H9 (cell line): ENCODE results near the gene S100A16. TPM values are rescaled to one million over a fixed set of nuclear protein-coding genes. Genes with fewer than 3 reads are reported as not detected.

Experiments used
- DNase-seq: peaks from one replicate; pipeline ENCODE4 v3.0.0-alpha.2; 2017
- H2AFZ ChIP-seq: one replicate; pipeline ENCODE4 v1.6.1; 2013; ENCODE audit warnings: mild to moderate bottlenecking, low read length, control low read depth, moderate library complexity
- H2AK5ac ChIP-seq: 2 replicates; pipeline ENCODE4 v1.6.1; 2013; ENCODE audit warnings: low read length, control low read depth, mixed read lengths; ENCODE audit not compliant: insufficient read length
- H2BK120ac ChIP-seq: one replicate; pipeline ENCODE4 v1.6.1; 2013; ENCODE audit warnings: low read depth, mild to moderate bottlenecking, low read length, control low read depth, inconsistent platforms; ENCODE audit not compliant: poor library complexity, severe bottlenecking
- H2BK12ac ChIP-seq: 2 replicates; pipeline ENCODE4 v1.6.1; 2013; ENCODE audit warnings: low read length, control low read depth, mixed read lengths, low read depth; ENCODE audit not compliant: insufficient read length
- H2BK15ac ChIP-seq: 2 replicates; pipeline ENCODE4 v1.6.1; 2013; ENCODE audit warnings: low read depth, low read length, control low read depth
- H2BK20ac ChIP-seq: one replicate; pipeline ENCODE4 v1.6.1; 2013; ENCODE audit warnings: low read depth, mild to moderate bottlenecking, low read length, control low read depth, inconsistent platforms; ENCODE audit not compliant: poor library complexity, severe bottlenecking
- H2BK5ac ChIP-seq: 2 replicates; pipeline ENCODE4 v1.6.1; 2013; ENCODE audit warnings: low read length, control low read depth, mixed read lengths; ENCODE audit not compliant: insufficient read length
- H3K14ac ChIP-seq: 2 replicates; pipeline ENCODE4 v1.6.1; 2013; ENCODE audit warnings: low read length, control low read depth; ENCODE audit not compliant: insufficient read depth
- H3K18ac ChIP-seq: 2 replicates; pipeline ENCODE4 v1.6.1; 2013; ENCODE audit warnings: low read depth, mild to moderate bottlenecking, mixed read lengths, low read length, control low read depth; ENCODE audit not compliant: insufficient read length
- H3K23ac ChIP-seq: 2 replicates; pipeline ENCODE4 v1.6.1; 2013; ENCODE audit warnings: low read length, control low read depth, mixed read lengths, low read depth; ENCODE audit not compliant: insufficient read length
- H3K23me2 ChIP-seq: 2 replicates; pipeline ENCODE4 v1.6.1; 2013; ENCODE audit warnings: low read depth, mild to moderate bottlenecking, mixed read lengths, low read length, control low read depth; ENCODE audit not compliant: insufficient read length, poor library complexity, severe bottlenecking
- H3K27ac ChIP-seq: 2 replicates; pipeline ENCODE4 v1.5.1; 2013; ENCODE audit warnings: low read length, control low read depth, mixed read lengths, low read depth; ENCODE audit not compliant: insufficient read length
- H3K27me3 ChIP-seq: 2 replicates; pipeline ENCODE4 v1.6.1; 2013; ENCODE audit warnings: low read length, control low read depth, inconsistent platforms; ENCODE audit not compliant: insufficient read depth
- H3K4ac ChIP-seq: 2 replicates; pipeline ENCODE4 v1.6.1; 2013; ENCODE audit warnings: low read depth, mild to moderate bottlenecking, control low read depth, inconsistent platforms, low read length, moderate library complexity
- H3K4me1 ChIP-seq: 2 replicates; pipeline ENCODE4 v1.6.1; 2013; ENCODE audit warnings: low read length, control low read depth, inconsistent platforms; ENCODE audit not compliant: insufficient read depth
- H3K4me2 ChIP-seq: 2 replicates; pipeline ENCODE4 v1.6.1; 2013; ENCODE audit warnings: low read length, control low read depth, mixed read lengths; ENCODE audit not compliant: insufficient read length, insufficient read depth
- H3K56ac ChIP-seq: 2 replicates; pipeline ENCODE4 v1.6.1; 2013; ENCODE audit warnings: low read depth, mild to moderate bottlenecking, mixed read lengths, low read length, control low read depth; ENCODE audit not compliant: insufficient read length
- H3K79me1 ChIP-seq: 2 replicates; pipeline ENCODE4 v1.6.1; 2013; ENCODE audit warnings: low read depth, mild to moderate bottlenecking, moderate library complexity, low read length, control low read depth, inconsistent platforms; ENCODE audit not compliant: insufficient read depth, poor library complexity, severe bottlenecking
- H3K79me2 ChIP-seq: 2 replicates; pipeline ENCODE4 v1.6.1; 2013; ENCODE audit warnings: low read length, control low read depth, inconsistent platforms; ENCODE audit not compliant: insufficient read depth
- H3K9ac ChIP-seq: 2 replicates; pipeline ENCODE4 v1.6.1; 2013; ENCODE audit warnings: low read length, control low read depth, mixed read lengths; ENCODE audit not compliant: insufficient read length; ENCODE audit errors: extremely low read depth
- H3K9me3 ChIP-seq: one replicate; pipeline ENCODE4 v1.6.1; 2013; ENCODE audit warnings: low read depth, low read length, inconsistent platforms; ENCODE audit not compliant: control insufficient read depth
- H3T11ph ChIP-seq: one replicate; pipeline ENCODE4 v1.6.1; 2013; ENCODE audit warnings: mild to moderate bottlenecking, low read length, control low read depth, inconsistent platforms
- H4K20me1 ChIP-seq: one replicate; pipeline ENCODE4 v1.6.1; 2013; ENCODE audit not compliant: control insufficient read depth, insufficient read length, insufficient read depth
- H4K5ac ChIP-seq: 2 replicates; pipeline ENCODE4 v1.6.1; 2013; ENCODE audit warnings: low read depth, mild to moderate bottlenecking, mixed read lengths, low read length, control low read depth; ENCODE audit not compliant: insufficient read length
- H4K8ac ChIP-seq: replicated peaks from 2 replicates; pipeline ENCODE4 v1.6.1; 2013; ENCODE audit warnings: low read length, control low read depth, mixed read lengths, low read depth; ENCODE audit not compliant: insufficient read length
- H4K91ac ChIP-seq: 2 replicates; pipeline ENCODE4 v1.6.1; 2013; ENCODE audit warnings: low read depth, mild to moderate bottlenecking, moderate library complexity, mixed read lengths, low read length, control low read depth; ENCODE audit not compliant: insufficient read length
- H3K27ac Mint-ChIP-seq, 3 experiments: 2 replicates in 2 of 3; 3 replicates in 1 of 3; pipeline ENCODE4 v1.8.0; 2020 to 2021; ENCODE audit warnings: mixed read lengths in 3 of 3, mild to moderate bottlenecking in 1 of 3, moderate library complexity in 1 of 3
- H3K27me3 Mint-ChIP-seq: 2 replicates; pipeline ENCODE4 v1.8.0; 2021; ENCODE audit warnings: low read depth, mild to moderate bottlenecking, moderate library complexity, mixed read lengths
- H3K36me3 Mint-ChIP-seq, 3 experiments: 2 replicates in 2 of 3; 3 replicates in 1 of 3; pipeline ENCODE4 v1.8.0; 2020 to 2021; ENCODE audit warnings: low read depth in 3 of 3, mixed read lengths in 3 of 3; ENCODE audit not compliant: insufficient read depth in 1 of 3
- H3K4me1 Mint-ChIP-seq, 2 experiments: 2 replicates each; pipeline ENCODE4 v1.8.0; 2020; ENCODE audit warnings: mixed read lengths in 2 of 2
- H3K4me3 Mint-ChIP-seq, 2 experiments: 2 replicates in 1 of 2; 3 replicates in 1 of 2; pipeline ENCODE4 v1.8.0; 2020 to 2021; ENCODE audit warnings: mild to moderate bottlenecking in 2 of 2, mixed read lengths in 2 of 2, moderate library complexity in 1 of 2
- H3K9me3 Mint-ChIP-seq, 2 experiments: 2 replicates in 1 of 2; 3 replicates in 1 of 2; pipeline ENCODE4 v1.8.0; 2020; ENCODE audit warnings: mild to moderate bottlenecking in 2 of 2, mixed read lengths in 2 of 2, moderate library complexity in 1 of 2
- WGBS: extraction: QIAGEN DNeasy Blood & Tissue Kit; methylation state at CpG from one replicate; pipeline ENCODE4 v1.1.7; 2013; ENCODE audit warnings: missing lambda C conversion rate, low lambda C conversion rate, mixed read lengths; ENCODE audit not compliant: insufficient read length; ENCODE audit errors: extremely low coverage; 5-methylcytosine and 5-hydroxymethylcytosine counted together
- total RNA-seq: library from RNA; stranded (reverse); gene quantifications from 2 replicates; pipeline ENCODE4 v1.2.1, GENCODE V29; 2021
- TF ChIP-seq, protein P1 (sequence below): fragments of 200-600 bp; sonication (generic); conservative IDR thresholded peaks from 3 replicates; pipeline ENCODE4 v1.8.0; 2021; ENCODE audit warnings: antibody characterized with exemption, mild to moderate bottlenecking

The S100A16 gene
- total RNA-seq, 1 experiment from 2014 or later: 8.0 TPM

- no peak overlapping the region for H3K27ac ChIP-seq
- no peaks in the 10 kb centered on the region for H3K27me3 ChIP-seq
- Mint-ChIP-seq H3K27me3 (peaks cover 13% of the 10 kb centered on the region), H3K27ac (peak overlapping the region in 1 of 3 experiments; percentile 55; a peak in 1 of 7 replicates), H3K4me3 (no peak overlapping the region), H3K9me3 (peaks cover 12 to 15% of the 10 kb centered on the region in 2 experiments; a peak in 4 of 5 replicates), H3K36me3 (peaks cover 0 to 6% (median 0%) of the 10 kb centered on the region in 3 experiments; a peak in 2 of 7 replicates), H3K4me1 (peaks cover 18% of the 10 kb centered on the region in 2 experiments)
- no peak overlapping the region for H3K23ac ChIP-seq
- no peak overlapping the region for H2BK12ac ChIP-seq
- no peak overlapping the region for H3K14ac ChIP-seq
- H3K9me3 ChIP-seq: no peaks in the 10 kb centered on the region
- H2AFZ ChIP-seq: no peak overlapping the region
- no peaks in the 10 kb centered on the region for H3K23me2 ChIP-seq
- no peak overlapping the region for H2AK5ac ChIP-seq
- TF ChIP-seq, protein P1, sequence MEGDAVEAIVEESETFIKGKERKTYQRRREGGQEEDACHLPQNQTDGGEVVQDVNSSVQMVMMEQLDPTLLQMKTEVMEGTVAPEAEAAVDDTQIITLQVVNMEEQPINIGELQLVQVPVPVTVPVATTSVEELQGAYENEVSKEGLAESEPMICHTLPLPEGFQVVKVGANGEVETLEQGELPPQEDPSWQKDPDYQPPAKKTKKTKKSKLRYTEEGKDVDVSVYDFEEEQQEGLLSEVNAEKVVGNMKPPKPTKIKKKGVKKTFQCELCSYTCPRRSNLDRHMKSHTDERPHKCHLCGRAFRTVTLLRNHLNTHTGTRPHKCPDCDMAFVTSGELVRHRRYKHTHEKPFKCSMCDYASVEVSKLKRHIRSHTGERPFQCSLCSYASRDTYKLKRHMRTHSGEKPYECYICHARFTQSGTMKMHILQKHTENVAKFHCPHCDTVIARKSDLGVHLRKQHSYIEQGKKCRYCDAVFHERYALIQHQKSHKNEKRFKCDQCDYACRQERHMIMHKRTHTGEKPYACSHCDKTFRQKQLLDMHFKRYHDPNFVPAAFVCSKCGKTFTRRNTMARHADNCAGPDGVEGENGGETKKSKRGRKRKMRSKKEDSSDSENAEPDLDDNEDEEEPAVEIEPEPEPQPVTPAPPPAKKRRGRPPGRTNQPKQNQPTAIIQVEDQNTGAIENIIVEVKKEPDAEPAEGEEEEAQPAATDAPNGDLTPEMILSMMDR: peak; percentile 83
- H3K18ac ChIP-seq: no peak overlapping the region
- H3K4me1 ChIP-seq: no peaks in the 10 kb centered on the region; the same call in 1 of the 2 replicates
- H3K79me2 ChIP-seq: no peaks in the 10 kb centered on the region
- H2BK5ac ChIP-seq: no peak overlapping the region
- no peak overlapping the region for H3K4ac ChIP-seq
- peaks cover 3% of the 10 kb centered on the region for H4K20me1 ChIP-seq
- no peak overlapping the region for H4K8ac ChIP-seq
- no peak overlapping the region for H3T11ph ChIP-seq
- no peaks in the 10 kb centered on the region for H3K79me1 ChIP-seq
- WGBS: no CpG with 5 or more reads among the region's 3 CpGs
- H3K4me2 ChIP-seq: no peak overlapping the region
- no peak overlapping the region for H2BK20ac ChIP-seq
- DNase-seq: peak; percentile 81
- no peak overlapping the region for H3K9ac ChIP-seq
- H4K91ac ChIP-seq: no peak overlapping the region
- no peak overlapping the region for H2BK120ac ChIP-seq
- H2BK15ac ChIP-seq: no peak overlapping the region
- H3K56ac ChIP-seq: no peak overlapping the region
- H4K5ac ChIP-seq: no peak overlapping the region
Observed at GRCh38 chr1:153572569-153573015, 40.3 kb downstream of the S100A16 start.
